Osteoblast (primary cell): ENCODE measurements around the gene PLEKHG5. TPM values are rescaled to one million over a fixed set of nuclear protein-coding genes. Genes with fewer than 3 reads are reported as not detected.

ENCODE experiments used
- DNase-seq: peaks from one replicate; pipeline ENCODE4 v3.0.0; 2011; ENCODE audit warnings: low spot score, mixed read lengths; ENCODE audit not compliant: insufficient read length; ENCODE audit errors: missing footprints
- H2AFZ ChIP-seq: 2 replicates; pipeline ENCODE4 v1.6.0; 2011; ENCODE audit warnings: mild to moderate bottlenecking, low read length
- H3K27ac ChIP-seq: 2 replicates; pipeline ENCODE4 v1.5.1; 2011; ENCODE audit warnings: mild to moderate bottlenecking, low read depth, low read length, moderate library complexity
- H3K27me3 ChIP-seq: 2 replicates; pipeline ENCODE4 v1.6.0; 2012; ENCODE audit warnings: mild to moderate bottlenecking, control low read depth, inconsistent platforms, low read length, moderate library complexity; ENCODE audit not compliant: insufficient read depth
- H3K36me3 ChIP-seq: 2 replicates; pipeline ENCODE4 v1.5.1; 2011; ENCODE audit warnings: mild to moderate bottlenecking, low read length, control low read depth, moderate library complexity; ENCODE audit not compliant: insufficient read depth
- H3K4me1 ChIP-seq: 2 replicates; pipeline ENCODE4 v1.5.1; 2011; ENCODE audit warnings: mild to moderate bottlenecking, low read length, control low read depth, moderate library complexity; ENCODE audit not compliant: insufficient read depth
- H3K4me2 ChIP-seq: 2 replicates; pipeline ENCODE4 v1.6.0; 2011; ENCODE audit warnings: mild to moderate bottlenecking, low read length; ENCODE audit not compliant: insufficient read depth
- H3K4me3 ChIP-seq: fragments of 200-600 bp; sonication (generic); 3 replicates; pipeline ENCODE4 v1.5.1; 2012; ENCODE audit warnings: mild to moderate bottlenecking, low read length, inconsistent platforms; ENCODE audit not compliant: insufficient read depth
- H3K79me2 ChIP-seq: 2 replicates; pipeline ENCODE4 v1.6.0; 2012; ENCODE audit warnings: mild to moderate bottlenecking, low read length, control low read depth, inconsistent platforms; ENCODE audit not compliant: insufficient read depth
- H3K9me3 ChIP-seq: 2 replicates; pipeline ENCODE4 v1.5.1; 2011; ENCODE audit warnings: low read depth, low read length, control low read depth
- H4K20me1 ChIP-seq: 2 replicates; pipeline ENCODE4 v1.6.0; 2012; ENCODE audit warnings: mild to moderate bottlenecking, low read length, control low read depth; ENCODE audit not compliant: insufficient read depth
- total RNA-seq: library from RNA; depleted of rRNA; stranded (reverse); fragments of >200 nt; gene quantifications from 2 replicates; pipeline ENCODE4 v1.2.3, GENCODE V29; 2012
- TF ChIP-seq, protein P1 (sequence below): IDR thresholded peaks from 2 replicates; pipeline ENCODE4 v1.5.1; 2011; ENCODE audit warnings: mild to moderate bottlenecking, low read depth, low read length, moderate library complexity; ENCODE audit errors: extremely low read depth

Gene PLEKHG5
- total RNA-seq, 1 donor = 11.2 TPM

DNA sequence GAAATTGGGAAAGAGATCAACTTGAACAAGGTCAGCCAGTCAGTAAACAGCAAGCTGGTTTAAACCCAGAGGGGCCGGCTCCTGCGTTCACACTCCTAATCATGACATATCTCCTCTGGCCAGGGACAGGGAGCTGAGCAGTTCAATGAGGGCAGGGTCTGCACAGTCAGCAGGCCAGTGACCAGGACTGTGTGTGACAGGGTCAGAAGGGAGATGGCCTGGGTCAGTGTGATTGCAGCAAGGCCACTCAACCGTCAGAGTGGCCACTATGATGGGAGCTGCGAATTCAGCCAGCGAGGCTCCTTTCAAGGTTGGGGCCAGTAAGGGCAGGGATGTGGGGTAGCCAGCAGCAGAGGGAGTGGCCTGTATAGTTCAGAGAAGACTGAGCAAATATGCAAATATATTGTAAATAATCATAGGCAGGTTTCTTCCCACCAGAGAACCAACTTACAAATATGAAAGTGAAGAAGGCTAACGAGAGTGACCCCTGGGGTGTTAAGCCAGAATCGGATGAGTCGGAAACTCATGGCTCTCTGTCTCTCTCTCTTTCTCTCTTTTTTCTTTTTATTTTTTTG lies 42.9 kb upstream of the PLEKHG5 start:
- H3K36me3 ChIP-seq = peaks cover 45% of the 10 kb centered on the region
- H3K4me3 ChIP-seq = no peak overlapping the region
- H3K79me2 ChIP-seq = peaks cover 8% of the 10 kb centered on the region
- TF ChIP-seq, protein P1, sequence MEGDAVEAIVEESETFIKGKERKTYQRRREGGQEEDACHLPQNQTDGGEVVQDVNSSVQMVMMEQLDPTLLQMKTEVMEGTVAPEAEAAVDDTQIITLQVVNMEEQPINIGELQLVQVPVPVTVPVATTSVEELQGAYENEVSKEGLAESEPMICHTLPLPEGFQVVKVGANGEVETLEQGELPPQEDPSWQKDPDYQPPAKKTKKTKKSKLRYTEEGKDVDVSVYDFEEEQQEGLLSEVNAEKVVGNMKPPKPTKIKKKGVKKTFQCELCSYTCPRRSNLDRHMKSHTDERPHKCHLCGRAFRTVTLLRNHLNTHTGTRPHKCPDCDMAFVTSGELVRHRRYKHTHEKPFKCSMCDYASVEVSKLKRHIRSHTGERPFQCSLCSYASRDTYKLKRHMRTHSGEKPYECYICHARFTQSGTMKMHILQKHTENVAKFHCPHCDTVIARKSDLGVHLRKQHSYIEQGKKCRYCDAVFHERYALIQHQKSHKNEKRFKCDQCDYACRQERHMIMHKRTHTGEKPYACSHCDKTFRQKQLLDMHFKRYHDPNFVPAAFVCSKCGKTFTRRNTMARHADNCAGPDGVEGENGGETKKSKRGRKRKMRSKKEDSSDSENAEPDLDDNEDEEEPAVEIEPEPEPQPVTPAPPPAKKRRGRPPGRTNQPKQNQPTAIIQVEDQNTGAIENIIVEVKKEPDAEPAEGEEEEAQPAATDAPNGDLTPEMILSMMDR = no peak
- peaks cover 7% of the 10 kb centered on the region for H4K20me1 ChIP-seq
- H3K4me1 ChIP-seq = peaks cover 4% of the 10 kb centered on the region
- H3K27me3 ChIP-seq = no peaks in the 10 kb centered on the region
- H2AFZ ChIP-seq = no peak overlapping the region
- DNase-seq = peak; percentile 43
- no peak overlapping the region for H3K4me2 ChIP-seq
- no peak overlapping the region for H3K27ac ChIP-seq
- H3K9me3 ChIP-seq = no peaks in the 10 kb centered on the region

DNA sequence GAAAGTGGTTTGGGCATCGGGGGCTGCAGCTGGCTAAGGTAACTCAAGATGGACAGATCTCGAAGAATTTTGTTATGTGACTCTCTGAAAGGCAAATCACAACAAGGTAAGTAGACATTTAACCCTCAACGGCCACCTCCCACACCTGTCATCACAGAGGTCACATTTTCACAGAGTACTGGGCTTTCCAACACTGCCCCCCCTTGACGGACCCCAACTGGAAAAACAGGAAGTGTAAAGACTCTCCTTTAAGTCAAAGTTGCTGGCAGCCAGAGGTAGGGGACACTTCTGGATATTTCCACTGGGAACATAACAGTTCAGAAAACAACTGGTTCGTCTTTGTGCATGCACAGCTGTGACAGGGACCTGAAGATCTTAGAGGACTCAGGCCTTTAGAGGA lies 40.5 kb upstream of the PLEKHG5 start:
- Histone ChIP-seq H3K36me3 (peaks cover 60% of the 10 kb centered on the region), H3K4me2 (no peak overlapping the region)
- TF ChIP-seq, protein P1 = no peak

DNA sequence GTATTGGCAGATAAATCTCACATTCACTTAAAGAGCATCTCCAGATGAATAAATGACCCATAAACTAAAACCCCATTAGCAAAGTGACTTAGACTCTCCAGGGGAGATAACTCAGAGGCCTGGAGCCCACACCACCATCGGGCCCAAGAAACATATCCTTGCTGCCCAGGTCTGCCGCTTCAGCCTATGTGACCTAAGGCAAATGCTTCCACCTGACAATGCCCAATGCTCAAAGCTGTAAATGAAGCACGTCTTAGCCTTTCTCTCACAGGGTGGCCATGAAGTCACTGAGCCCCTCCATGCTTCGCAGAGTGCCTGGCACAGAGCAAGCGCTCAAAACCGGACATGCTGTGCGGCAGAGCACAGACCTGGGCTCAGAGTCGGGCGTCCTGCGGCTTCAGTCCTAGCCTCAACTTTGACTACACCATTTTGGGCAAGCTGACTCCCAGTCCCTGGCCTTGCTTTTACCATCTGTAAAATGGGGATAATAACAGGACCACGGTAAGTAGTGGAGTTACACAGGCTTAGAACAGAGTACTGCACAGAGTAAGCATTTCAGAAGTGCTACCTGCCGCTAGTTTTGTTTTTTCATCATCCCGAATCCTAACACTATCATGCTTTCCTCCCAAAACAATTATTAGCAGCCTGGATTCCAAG lies 39.2 kb upstream of the PLEKHG5 start:
- Histone ChIP-seq H3K27me3 (no peaks in the 10 kb centered on the region), H3K9me3 (no peaks in the 10 kb centered on the region), H3K79me2 (peaks cover 3% of the 10 kb centered on the region), H3K4me3 (no peak overlapping the region), H3K4me1 (no peaks in the 10 kb centered on the region), H3K4me2 (no peak overlapping the region), H2AFZ (no peak overlapping the region), H3K27ac (no peak overlapping the region), H3K36me3 (peaks cover 71% of the 10 kb centered on the region), H4K20me1 (peaks cover 3% of the 10 kb centered on the region)
- peak; percentile 47 for DNase-seq
- TF ChIP-seq, protein P1 = no peak

More for the DNA sequence above, 40.5 kb upstream of the PLEKHG5 start:
- Histone ChIP-seq H4K20me1 (peaks cover 3% of the 10 kb centered on the region), H3K9me3 (no peaks in the 10 kb centered on the region), H2AFZ (no peak overlapping the region), H3K27ac (no peak overlapping the region), H3K4me1 (no peaks in the 10 kb centered on the region), H3K27me3 (no peaks in the 10 kb centered on the region), H3K79me2 (peaks cover 6% of the 10 kb centered on the region), H3K4me3 (no peak overlapping the region)
- no peak for DNase-seq

DNA sequence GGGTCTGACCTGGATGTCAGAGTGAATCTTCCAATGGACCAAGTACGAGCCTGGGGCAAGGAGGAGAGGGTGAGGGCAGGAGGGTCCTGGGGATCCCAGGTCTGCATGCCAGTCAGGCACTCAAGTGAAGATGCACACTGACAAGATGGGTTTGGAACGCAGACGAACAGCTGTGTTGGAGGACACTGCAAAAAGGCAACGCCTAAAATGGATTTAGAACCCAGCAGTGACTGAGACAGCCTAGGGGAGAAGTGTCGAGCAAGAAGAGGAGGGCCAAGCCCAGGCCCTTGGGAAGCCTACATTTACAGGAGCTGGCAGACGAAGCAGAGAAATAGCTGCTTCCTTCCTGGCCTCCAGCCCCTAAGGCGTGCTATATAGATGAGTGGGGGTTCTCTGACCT lies 37.0 kb upstream of the PLEKHG5 start:
- no peak overlapping the region for H3K4me2 ChIP-seq
- no peak overlapping the region for H3K27ac ChIP-seq
- H3K27me3 ChIP-seq = no peaks in the 10 kb centered on the region
- no peak overlapping the region for H3K4me3 ChIP-seq
- TF ChIP-seq, protein P1 = no peak
- no peak for DNase-seq
- H3K79me2 ChIP-seq = no peaks in the 10 kb centered on the region
- H3K36me3 ChIP-seq = peaks cover 61% of the 10 kb centered on the region
- H3K9me3 ChIP-seq = no peaks in the 10 kb centered on the region
- no peaks in the 10 kb centered on the region for H4K20me1 ChIP-seq
- no peak overlapping the region for H2AFZ ChIP-seq
- H3K4me1 ChIP-seq = no peaks in the 10 kb centered on the region
